HG03432 (cell line): ENCODE measurements around the gene TRAPPC12.
"Not testable (repeated sequence)": the region's sequence is repeated elsewhere in the genome, so short reads cannot be mapped to it uniquely, and the experiment has no call there.

Experiments
- ATAC-seq: cut with Tn5 transposase; IDR thresholded peaks from one replicate; pipeline ENCODE4 v1.9.1; 2021; ENCODE audit warnings: mild to moderate bottlenecking, moderate library complexity; ENCODE audit not compliant: unreplicated experiment

Gene TRAPPC12

GRCh38 chr2:3430740-3431490 is 51.4 kb downstream of the TRAPPC12 start:
- no peak for ATAC-seq

- no peak for ATAC-seq
These were observed 52.6 kb downstream of the TRAPPC12 start for GRCh38 chr2:3432067-3432466.

GRCh38 chr2:3432693-3433338 is 53.3 kb downstream of the TRAPPC12 start:
- ATAC-seq = no peak

GRCh38 chr2:3433339-3433699 is 53.8 kb downstream of the TRAPPC12 start:
- no peak for ATAC-seq

GRCh38 chr2:3433776-3434400 is 54.4 kb downstream of the TRAPPC12 start:
- no peak for ATAC-seq

- no peak for ATAC-seq
These were observed 55.2 kb downstream of the TRAPPC12 start for GRCh38 chr2:3434654-3435053.

- ATAC-seq = no peak
These were observed 56.0 kb downstream of the TRAPPC12 start for GRCh38 chr2:3435445-3435844.

GRCh38 chr2:3440477-3440876 is 61.0 kb downstream of the TRAPPC12 start:
- ATAC-seq = no peak

- no peak for ATAC-seq
These were observed 62.0 kb downstream of the TRAPPC12 start for GRCh38 chr2:3441465-3441864.

- ATAC-seq = no peak
These were observed 62.7 kb downstream of the TRAPPC12 start for GRCh38 chr2:3442185-3442584.

- ATAC-seq = no peak
These were observed 63.6 kb downstream of the TRAPPC12 start for GRCh38 chr2:3443083-3443482.

- ATAC-seq = no peak
These were observed 64.1 kb downstream of the TRAPPC12 start for GRCh38 chr2:3443506-3444084.

- ATAC-seq = no peak
These were observed 66.4 kb downstream of the TRAPPC12 start for GRCh38 chr2:3445891-3446290.

GRCh38 chr2:3446381-3446780 is 66.9 kb downstream of the TRAPPC12 start:
- no peak for ATAC-seq

- not testable (repeated sequence) for ATAC-seq
These were observed 67.7 kb downstream of the TRAPPC12 start for GRCh38 chr2:3447186-3447585.

- ATAC-seq = no peak
These were observed 68.4 kb downstream of the TRAPPC12 start for GRCh38 chr2:3447789-3448317.

- not testable (repeated sequence) for ATAC-seq
These were observed 69.0 kb downstream of the TRAPPC12 start for GRCh38 chr2:3448441-3448911.

- no peak for ATAC-seq
These were observed 69.6 kb downstream of the TRAPPC12 start for GRCh38 chr2:3449086-3449485.

- ATAC-seq = no peak
These were observed 70.4 kb downstream of the TRAPPC12 start for GRCh38 chr2:3449936-3450335.

- no peak for ATAC-seq
These were observed 71.0 kb downstream of the TRAPPC12 start for GRCh38 chr2:3450385-3451010.

GRCh38 chr2:3451169-3451568 is 71.7 kb downstream of the TRAPPC12 start:
- ATAC-seq = no peak
